K562 (cell line): Measurements from ENCODE around the gene SNRPD2. TPM values are rescaled to one million over a fixed set of nuclear protein-coding genes. Genes with fewer than 3 reads are reported as not detected.
A peak's percentile ranks its signal among the peaks of the same experiment; 100 is the strongest.

Experiments used
- BMI1 ChIP-seq: fragments of 150-350 bp; IDR thresholded peaks from 2 replicates; pipeline ENCODE4 v1.6.1; 2014; ENCODE audit warnings: low read length
- CEBPB ChIP-seq: fragments of 450-650 bp; IDR thresholded peaks from 2 replicates; pipeline ENCODE4 v1.6.1; 2016; ENCODE audit warnings: missing genetic modification characterization, missing compliant biosample characterization
- E2F8 ChIP-seq: fragments of 450-650 bp; IDR thresholded peaks from 2 replicates; pipeline ENCODE4 v1.7.1; 2018; ENCODE audit warnings: mild to moderate bottlenecking, low read depth; ENCODE audit not compliant: partially characterized antibody
- FOXJ3 ChIP-seq: sonication (generic); formaldehyde crosslinking; IDR thresholded peaks from 2 replicates; pipeline ENCODE4 v1.4.0; 2020; ENCODE audit warnings: mild to moderate bottlenecking, missing genetic modification reagents
- KLF13 ChIP-seq: fragments of 450-650 bp; IDR thresholded peaks from 2 replicates; pipeline ENCODE4 v1.6.1; 2016; ENCODE audit warnings: missing genetic modification characterization, low read depth, mild to moderate bottlenecking, missing compliant biosample characterization, moderate library complexity, borderline replicate concordance
- KLF6 ChIP-seq: fragments of 250-450 bp; sonication (Bioruptor Pico); IDR thresholded peaks from 2 replicates; pipeline ENCODE4 v1.4.0; 2020; ENCODE audit warnings: mild to moderate bottlenecking, moderate library complexity, borderline replicate concordance
- ZNF398 ChIP-seq: fragments of 250-450 bp; sonication (Bioruptor Pico); IDR thresholded peaks from 2 replicates; pipeline ENCODE4 v1.8.0; 2021; ENCODE audit warnings: moderate library complexity, mild to moderate bottlenecking, inconsistent platforms
- ZNF655 ChIP-seq: fragments of 250-450 bp; sonication (Bioruptor Pico); IDR thresholded peaks from 2 replicates; pipeline ENCODE4 v1.5.0; 2021
- polyA plus RNA-seq, 8 experiments: library from polyadenylated mRNA; depleted of rRNA in 4 of 8; stranded (reverse) in 5 of 8; unstranded in 3 of 8; fragments of >200 nt; fragmentation: Nextera tagmentation in 2 of 8; fragmentation: Illumina TruSeq in 1 of 8; extraction: Ambion mirVana in 2 of 8; extraction: Trizol in 1 of 8; gene quantifications; 2 replicates each; pipeline versions ENCODE4 v1.2.1 to v1.2.3, GENCODE V29; 2011 to 2014; ENCODE audit warnings: inconsistent platforms in 1 of 8, missing spikeins in 1 of 8
- total RNA-seq, 7 experiments: library from RNA; depleted of rRNA in 6 of 7; stranded (reverse); fragments of >200 nt in 6 of 7; fragmentation: Illumina TruSeq in 2 of 7; extraction: Trizol in 2 of 7; gene quantifications; 2 replicates each; pipeline versions ENCODE4 v1.2.1 to v1.2.3, GENCODE V29; 2011 to 2021; ENCODE audit warnings: low replicate concordance in 1 of 7
- TF ChIP-seq, protein P1 (sequence below): sonication (generic); formaldehyde crosslinking; IDR thresholded peaks from 2 replicates; pipeline ENCODE4 v1.8.0; 2022; ENCODE audit warnings: mild to moderate bottlenecking, missing genetic modification reagents

The SNRPD2 gene
- total and polyA plus RNA-seq, 9 of the 15 experiments (the other 6 are each of a cell fraction or from before 2014, with no cell fraction given): 728 to 4,411 (median 1,029) TPM

DNA sequence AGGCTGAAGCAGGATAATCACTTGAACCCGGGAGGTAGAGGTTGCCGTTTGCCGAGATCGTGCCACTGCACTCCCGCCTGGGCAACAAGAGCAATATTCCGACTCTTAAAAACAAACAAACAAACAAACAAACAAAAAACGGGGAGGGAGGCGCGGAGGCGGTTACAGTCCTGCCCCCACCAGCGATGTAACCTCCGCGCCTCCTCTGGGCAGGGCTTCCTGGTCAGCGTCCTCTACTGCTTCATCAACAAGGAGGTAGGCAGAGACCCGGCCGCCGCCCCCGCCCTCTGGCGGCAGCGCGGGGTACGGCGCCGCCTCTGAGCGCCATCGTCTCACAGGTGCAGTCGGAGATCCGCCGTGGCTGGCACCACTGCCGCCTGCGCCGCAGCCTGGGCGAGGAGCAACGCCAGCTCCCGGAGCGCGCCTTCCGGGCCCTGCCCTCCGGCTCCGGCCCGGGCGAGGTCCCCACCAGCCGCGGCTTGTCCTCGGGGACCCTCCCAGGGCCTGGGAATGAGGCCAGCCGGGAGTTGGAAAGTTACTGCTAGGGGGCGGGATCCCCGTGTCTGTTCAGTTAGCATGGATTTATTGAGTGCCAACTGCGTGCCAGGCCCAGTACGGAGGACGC lies 10.2 kb downstream of the SNRPD2 start (continued):
- TF ChIP-seq, protein P1, sequence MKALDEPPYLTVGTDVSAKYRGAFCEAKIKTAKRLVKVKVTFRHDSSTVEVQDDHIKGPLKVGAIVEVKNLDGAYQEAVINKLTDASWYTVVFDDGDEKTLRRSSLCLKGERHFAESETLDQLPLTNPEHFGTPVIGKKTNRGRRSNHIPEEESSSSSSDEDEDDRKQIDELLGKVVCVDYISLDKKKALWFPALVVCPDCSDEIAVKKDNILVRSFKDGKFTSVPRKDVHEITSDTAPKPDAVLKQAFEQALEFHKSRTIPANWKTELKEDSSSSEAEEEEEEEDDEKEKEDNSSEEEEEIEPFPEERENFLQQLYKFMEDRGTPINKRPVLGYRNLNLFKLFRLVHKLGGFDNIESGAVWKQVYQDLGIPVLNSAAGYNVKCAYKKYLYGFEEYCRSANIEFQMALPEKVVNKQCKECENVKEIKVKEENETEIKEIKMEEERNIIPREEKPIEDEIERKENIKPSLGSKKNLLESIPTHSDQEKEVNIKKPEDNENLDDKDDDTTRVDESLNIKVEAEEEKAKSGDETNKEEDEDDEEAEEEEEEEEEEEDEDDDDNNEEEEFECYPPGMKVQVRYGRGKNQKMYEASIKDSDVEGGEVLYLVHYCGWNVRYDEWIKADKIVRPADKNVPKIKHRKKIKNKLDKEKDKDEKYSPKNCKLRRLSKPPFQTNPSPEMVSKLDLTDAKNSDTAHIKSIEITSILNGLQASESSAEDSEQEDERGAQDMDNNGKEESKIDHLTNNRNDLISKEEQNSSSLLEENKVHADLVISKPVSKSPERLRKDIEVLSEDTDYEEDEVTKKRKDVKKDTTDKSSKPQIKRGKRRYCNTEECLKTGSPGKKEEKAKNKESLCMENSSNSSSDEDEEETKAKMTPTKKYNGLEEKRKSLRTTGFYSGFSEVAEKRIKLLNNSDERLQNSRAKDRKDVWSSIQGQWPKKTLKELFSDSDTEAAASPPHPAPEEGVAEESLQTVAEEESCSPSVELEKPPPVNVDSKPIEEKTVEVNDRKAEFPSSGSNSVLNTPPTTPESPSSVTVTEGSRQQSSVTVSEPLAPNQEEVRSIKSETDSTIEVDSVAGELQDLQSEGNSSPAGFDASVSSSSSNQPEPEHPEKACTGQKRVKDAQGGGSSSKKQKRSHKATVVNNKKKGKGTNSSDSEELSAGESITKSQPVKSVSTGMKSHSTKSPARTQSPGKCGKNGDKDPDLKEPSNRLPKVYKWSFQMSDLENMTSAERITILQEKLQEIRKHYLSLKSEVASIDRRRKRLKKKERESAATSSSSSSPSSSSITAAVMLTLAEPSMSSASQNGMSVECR (CRISPR knock-in tag): peak; percentile 40; the same call in 1 of the 2 replicates
- TF ChIP-seq KLF6 (CRISPR knock-in tag) (no peak), E2F8 (peak; percentile 50), FOXJ3 (CRISPR knock-in tag) (no peak), BMI1 (no peak), CEBPB (tag) (no peak), ZNF398 (CRISPR knock-in tag) (no peak), ZNF655 (no peak), KLF13 (tag) (0 out of 2 replicates have a peak, but pooled peaks have one; percentile 24)
